Kidney epithelial cell (primary cell): ENCODE data around the gene HYCC1. TPM values are rescaled to one million over a fixed set of nuclear protein-coding genes. Genes with fewer than 3 reads are reported as not detected.
"Not testable (repeated sequence)": the region's sequence is repeated elsewhere in the genome, so short reads cannot be mapped to it uniquely, and the experiment has no call there.

Experiments
- DNase-seq: peaks from one replicate; pipeline ENCODE4 v3.0.0-alpha.2; 2010; ENCODE audit warnings: low read depth
- H3K27me3 ChIP-seq: 2 replicates; pipeline ENCODE4 v1.6.0; 2011; ENCODE audit warnings: low read length; ENCODE audit not compliant: control insufficient read depth, insufficient read depth
- H3K36me3 ChIP-seq: 2 replicates; pipeline ENCODE4 v1.5.1; 2011; ENCODE audit warnings: low read length; ENCODE audit not compliant: control insufficient read depth, insufficient read depth
- H3K4me3 ChIP-seq: 2 replicates; pipeline ENCODE4 v1.5.1; 2011; ENCODE audit warnings: low read depth, mild to moderate bottlenecking, control low read depth, low read length
- CTCF ChIP-seq: IDR thresholded peaks from 2 replicates; pipeline ENCODE4 v1.5.1; 2011; ENCODE audit warnings: mild to moderate bottlenecking, moderate library complexity, low read length, control low read depth, inconsistent platforms; ENCODE audit not compliant: insufficient read depth, poor library complexity, severe bottlenecking
- total RNA-seq: library from RNA; depleted of rRNA; stranded (reverse); fragments of >200 nt; gene quantifications from 2 replicates; pipeline ENCODE4 v1.2.3, GENCODE V29; 2015

Gene HYCC1
- total RNA-seq, result 20.7 and 29.9 TPM in 2 replicates

DNA sequence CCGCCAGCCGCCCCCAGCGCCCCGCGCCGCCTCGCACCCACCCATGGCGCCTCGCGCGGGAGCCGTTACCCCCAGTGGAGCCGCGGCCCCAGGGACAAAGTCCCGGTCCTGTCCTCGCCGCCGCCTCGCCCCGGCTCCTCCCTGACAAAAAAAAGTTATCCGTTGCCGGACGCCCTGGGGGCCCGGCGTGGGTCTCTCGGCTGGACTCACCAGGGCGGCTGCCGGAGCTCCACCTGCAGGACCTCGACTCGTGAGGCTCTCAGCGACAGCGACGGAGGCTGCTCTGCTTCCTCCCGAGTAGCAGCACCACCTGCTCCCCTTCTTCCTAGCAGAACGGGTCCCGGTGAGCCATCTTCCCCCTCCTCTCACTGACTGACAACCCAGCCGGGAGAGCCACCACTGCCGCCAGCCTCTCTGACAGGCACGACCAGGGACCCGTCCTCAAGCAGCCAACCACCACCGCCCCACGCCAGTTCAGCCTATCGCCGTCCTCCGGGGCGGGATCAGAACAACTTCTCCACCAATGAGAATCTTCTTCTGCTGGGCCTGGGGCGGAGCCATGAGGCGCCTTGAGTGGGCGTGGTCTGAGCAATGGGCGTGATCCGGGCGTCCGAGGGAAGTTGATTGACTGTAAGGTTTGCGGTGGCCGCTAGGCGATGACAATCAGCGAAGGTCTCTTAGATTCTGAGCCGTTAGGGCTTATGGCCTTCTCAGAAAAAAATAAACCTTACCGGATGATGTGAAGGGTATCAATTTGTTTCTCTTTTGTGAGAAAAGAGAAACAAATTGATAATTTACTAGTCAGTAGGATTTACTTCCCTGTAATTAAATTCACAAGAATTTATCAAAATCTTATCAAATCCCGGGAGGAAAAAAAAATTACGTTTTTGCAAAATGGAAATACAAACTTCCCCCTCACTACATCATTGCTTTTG, at the start of gene HYCC1:
Gene HYCC1 (minus strand): TSS at position 416 of the 935 bp plus-strand sequence. CDS start 23,019 bp downstream, outside the sequence.
- no peaks in the 10 kb centered on the region for H3K36me3 ChIP-seq
- peak; percentile 55 for TF ChIP-seq CTCF
- peak; percentile 92 for DNase-seq
- H3K4me3 ChIP-seq, result peak within 1 kb of the TSS; percentile 66
- H3K27me3 ChIP-seq, result no peaks in the 10 kb centered on the region

DNA sequence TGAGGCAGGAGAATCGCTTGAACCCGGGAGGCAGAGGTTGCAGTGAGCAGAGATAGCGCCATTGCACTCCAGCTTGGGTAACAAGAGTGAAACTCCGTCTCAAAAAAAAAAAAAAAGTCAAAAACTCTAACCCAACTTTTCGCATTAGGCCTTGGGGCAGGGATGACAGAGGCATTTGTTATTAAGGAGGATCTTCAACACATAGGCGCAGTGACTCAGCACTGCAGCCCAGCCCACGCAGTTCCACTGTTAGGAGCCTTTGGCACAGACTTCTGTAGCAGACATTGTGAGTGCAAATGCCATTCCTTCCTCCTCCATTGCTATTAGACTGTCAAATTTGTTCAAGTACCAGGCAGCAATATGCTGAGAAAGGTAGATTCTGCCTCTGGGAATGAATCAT, 48.5 kb upstream of the HYCC1 start:
- TF ChIP-seq CTCF, result no peak
- no peak for DNase-seq
- H3K27me3 ChIP-seq, result no peaks in the 10 kb centered on the region
- H3K4me3 ChIP-seq, result no peak overlapping the region
- H3K36me3 ChIP-seq, result no peaks in the 10 kb centered on the region

GRCh38 chr7:23061327-23061726, 47.4 kb upstream of the HYCC1 start:
- DNase-seq, result no peak
- TF ChIP-seq CTCF, result no peak
- Histone ChIP-seq H3K36me3 (no peaks in the 10 kb centered on the region), H3K27me3 (no peaks in the 10 kb centered on the region), H3K4me3 (no peak overlapping the region)

DNA sequence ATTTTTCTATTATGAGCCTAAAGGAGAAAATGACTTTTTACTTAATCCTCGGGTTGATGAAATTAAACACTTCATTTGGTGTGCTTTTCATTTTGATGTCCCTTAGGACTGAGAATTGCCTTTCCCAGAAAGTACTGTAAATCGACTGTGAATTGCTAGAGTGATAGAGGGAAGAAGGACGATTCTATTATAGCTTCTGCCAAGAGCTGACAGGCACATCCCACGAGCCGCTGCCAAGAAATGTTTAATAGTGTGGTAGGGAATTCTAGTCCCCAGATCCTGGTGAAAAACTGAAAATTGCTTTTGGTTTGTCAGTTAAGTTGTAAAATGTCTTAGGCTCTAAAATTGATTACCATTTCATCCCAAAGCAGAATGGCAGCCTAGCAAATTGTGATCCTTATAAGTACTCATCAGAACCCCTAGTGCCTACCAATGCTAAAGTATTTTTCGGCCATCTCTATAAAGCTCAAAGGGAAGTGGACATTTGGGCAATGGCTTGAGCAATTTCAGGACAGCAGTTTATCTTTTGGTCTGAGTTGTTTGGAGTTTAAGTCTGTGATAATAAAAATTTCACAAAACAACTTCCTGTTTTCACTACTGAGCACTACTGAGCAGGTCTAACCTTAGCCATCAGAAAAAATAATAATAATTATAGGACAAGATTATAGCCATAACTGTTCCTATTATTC, 44.6 kb upstream of the HYCC1 start:
- no peak for DNase-seq
- no peak for TF ChIP-seq CTCF
- no peaks in the 10 kb centered on the region for H3K36me3 ChIP-seq
- no peaks in the 10 kb centered on the region for H3K27me3 ChIP-seq
- H3K4me3 ChIP-seq, result no peak overlapping the region

- DNase-seq, result no peak
- no peaks in the 10 kb centered on the region for H3K36me3 ChIP-seq
Observed at GRCh38 chr7:23055582-23056178, 41.8 kb upstream of the HYCC1 start.

GRCh38 chr7:23051124-23051485, 37.2 kb upstream of the HYCC1 start:
- not testable (repeated sequence) for H3K27me3 ChIP-seq, DNase-seq, H3K4me3 ChIP-seq, H3K36me3 ChIP-seq

More at GRCh38 chr7:23055582-23056178, 41.8 kb upstream of the HYCC1 start:
- Histone ChIP-seq H3K4me3 (no peak overlapping the region), H3K27me3 (no peaks in the 10 kb centered on the region)
- TF ChIP-seq CTCF, result peak; percentile 86

GRCh38 chr7:23046336-23046735, 32.4 kb upstream of the HYCC1 start:
- not testable (repeated sequence) for H3K4me3 ChIP-seq, DNase-seq, H3K27me3 ChIP-seq, H3K36me3 ChIP-seq

GRCh38 chr7:23045086-23045485, 31.2 kb upstream of the HYCC1 start:
- H3K36me3 ChIP-seq, DNase-seq, H3K27me3 ChIP-seq, H3K4me3 ChIP-seq: not testable (repeated sequence)
